GM19351 (cell line): Measurements from ENCODE around the gene OBP2B.
"Not testable (repeated sequence)": the region's sequence is repeated elsewhere in the genome, so short reads cannot be mapped to it uniquely, and the experiment has no call there.

ENCODE experiments used
- ATAC-seq: cut with Tn5 transposase; IDR thresholded peaks from one replicate; pipeline ENCODE4 v1.9.1; 2021; ENCODE audit warnings: mild to moderate bottlenecking, moderate library complexity; ENCODE audit not compliant: unreplicated experiment

OBP2B gene

DNA sequence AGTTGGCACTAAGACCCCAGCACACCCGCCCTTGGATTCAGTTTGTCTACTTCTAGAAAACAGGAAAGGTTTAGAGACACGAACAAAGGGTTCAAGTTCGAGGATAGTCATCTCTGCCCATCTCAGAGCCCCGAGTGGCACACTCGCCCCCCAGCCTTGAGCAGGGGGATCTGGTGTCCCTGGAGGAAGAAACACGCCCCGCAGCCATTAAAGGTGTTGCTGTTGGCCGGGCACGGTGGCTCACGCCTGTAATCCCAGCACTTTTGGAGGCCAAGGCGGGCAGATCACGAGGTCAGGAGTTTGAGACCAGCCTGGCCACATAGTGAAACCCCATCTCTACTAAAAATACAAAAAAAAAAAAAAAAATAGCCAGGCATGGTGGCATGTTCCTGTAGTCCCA is 39.4 kb downstream of the OBP2B start:
- not testable (repeated sequence) for ATAC-seq

DNA sequence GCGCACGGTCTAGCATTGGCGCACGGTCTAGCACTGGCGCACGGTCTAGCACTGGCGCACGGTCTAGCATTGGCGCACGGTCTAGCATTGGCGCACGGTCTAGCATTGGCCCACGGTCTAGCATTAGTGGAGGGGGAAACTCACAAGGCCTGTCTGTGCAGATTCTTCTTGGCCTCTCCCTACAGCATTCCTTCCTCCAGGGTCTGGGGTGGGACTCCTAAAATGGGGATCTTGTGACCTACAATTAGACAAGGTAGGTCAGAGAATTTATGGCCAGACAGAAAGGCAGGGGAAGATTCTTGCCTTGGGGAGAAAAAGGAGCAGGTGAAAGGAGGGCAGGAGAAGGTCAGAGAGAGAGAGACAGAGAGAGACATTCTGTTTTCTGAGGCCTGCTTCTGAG is 39.9 kb downstream of the OBP2B start:
- ATAC-seq = no peak

DNA sequence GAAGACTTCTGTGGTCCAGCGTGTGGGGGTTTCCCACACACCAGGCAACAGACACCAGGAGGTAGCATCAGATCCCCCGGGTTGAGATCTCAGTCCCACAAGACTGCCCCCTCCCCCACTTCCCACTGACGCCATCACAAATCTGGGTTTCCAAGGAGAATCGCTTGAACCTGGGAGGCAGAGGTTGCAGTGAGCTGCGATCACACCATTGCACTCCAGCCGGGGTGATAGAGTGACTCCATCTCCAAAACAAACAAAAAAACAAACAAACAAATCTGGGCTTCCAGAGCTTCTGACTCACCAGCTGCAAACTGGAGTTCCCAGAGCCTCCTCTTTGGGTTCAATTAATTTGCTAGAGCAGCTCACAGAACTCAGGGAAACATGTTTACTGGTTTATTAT is 40.6 kb downstream of the OBP2B start:
- ATAC-seq = no peak

DNA sequence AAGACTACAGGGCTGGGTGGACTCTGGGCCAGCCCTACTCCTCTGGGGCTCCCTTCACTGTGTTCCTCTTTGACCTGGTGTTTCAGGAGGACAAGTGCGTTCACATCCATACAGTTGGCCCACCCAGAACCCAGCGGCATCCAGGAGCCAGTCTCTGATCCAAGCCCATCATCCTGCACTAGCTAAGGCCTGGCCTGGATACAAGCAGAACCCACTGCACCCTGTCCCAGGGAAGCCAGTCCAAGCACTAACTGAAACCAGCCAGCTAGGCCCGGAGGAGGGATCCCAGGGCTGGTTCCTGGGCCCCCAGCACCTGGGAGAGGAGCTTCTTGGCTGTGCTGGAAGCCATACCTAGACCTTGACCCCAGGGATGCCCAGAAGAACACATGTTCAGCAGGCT is 41.3 kb downstream of the OBP2B start:
- no peak for ATAC-seq

DNA sequence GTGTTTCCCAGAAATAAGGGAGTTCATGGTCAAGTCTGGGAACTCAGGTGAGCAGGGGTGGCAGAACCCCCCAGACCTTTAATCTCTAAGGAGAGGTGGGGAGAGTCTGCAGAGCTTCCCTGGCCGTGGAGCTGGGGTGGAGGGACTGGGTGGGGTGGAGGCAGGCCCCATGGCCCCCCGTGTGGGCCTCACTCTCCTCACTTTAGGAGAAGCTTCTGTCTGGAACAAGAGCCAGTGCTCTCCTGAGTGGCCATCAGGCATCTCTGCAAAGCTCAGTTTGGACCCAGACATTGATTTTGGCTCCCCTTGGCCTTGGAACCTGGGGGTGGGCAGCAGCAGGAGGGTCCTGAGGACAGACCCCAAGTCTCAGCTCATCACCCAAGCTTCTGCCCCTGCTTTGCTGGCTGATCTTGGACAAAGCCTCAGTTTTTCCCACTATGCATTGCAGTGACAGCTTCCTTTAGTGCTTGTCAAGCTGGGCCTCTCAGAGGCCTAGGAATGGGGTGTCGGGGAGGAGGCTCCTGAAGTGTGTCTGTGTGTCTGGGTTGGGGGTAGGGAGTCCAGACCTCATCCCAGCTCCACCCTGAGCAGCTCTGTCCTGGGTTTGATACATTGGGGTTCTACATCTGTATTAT is 41.8 kb downstream of the OBP2B start:
- ATAC-seq = no peak

DNA sequence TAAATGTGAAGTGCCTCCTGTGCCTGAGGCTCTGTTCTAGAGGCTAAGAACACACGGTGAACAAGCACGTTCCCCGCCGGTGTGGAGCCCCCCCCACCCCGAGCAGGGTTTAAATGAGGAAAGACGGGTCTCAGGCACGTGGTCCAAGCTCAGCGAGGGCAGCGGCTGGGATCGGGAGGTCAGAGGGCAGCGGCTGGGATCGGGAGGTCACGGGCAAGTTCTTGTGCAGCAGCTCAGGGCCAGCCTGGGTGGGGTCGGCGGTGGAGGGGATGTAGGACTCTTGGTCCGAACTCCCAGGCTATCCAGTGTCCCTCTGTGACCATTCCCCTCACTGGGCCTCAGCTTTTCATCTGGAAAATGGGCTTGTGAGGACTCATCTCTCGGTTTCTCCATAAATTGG is 42.7 kb downstream of the OBP2B start:
- no peak for ATAC-seq

DNA sequence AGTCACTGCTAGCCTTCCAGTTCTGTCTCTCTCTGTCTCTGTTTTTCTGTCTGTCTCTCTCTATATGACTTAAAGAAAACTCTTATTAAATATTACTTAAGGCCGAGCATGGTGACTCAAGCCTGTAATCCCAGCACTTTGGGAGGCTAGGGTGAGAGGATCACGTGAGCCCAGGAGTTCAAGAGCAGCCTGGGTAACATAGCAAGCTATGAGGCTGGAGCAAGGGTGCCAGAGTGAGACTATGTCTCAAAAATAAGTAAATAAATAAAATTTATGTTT is 43.7 kb downstream of the OBP2B start:
- no peak for ATAC-seq

DNA sequence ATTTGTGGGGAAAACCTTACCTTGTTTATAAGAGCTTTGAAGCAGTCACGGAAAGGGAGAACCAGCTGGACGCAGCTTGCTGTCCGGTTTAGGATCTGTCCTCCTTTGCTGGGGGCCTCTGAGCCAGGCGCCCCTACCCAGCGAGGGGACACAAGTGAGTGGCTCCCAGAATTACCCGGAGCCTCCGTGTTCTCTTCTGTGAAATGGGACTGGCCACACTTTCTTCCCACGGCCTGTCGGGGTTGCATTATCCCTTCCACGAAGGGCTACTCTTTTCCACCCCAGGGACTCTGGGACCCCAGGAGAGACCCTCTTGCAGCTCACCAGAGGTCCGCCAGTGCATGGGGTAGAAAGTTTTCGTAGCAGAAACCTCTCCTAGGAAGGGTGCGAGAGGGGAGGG is 44.9 kb downstream of the OBP2B start:
- ATAC-seq = no peak

DNA sequence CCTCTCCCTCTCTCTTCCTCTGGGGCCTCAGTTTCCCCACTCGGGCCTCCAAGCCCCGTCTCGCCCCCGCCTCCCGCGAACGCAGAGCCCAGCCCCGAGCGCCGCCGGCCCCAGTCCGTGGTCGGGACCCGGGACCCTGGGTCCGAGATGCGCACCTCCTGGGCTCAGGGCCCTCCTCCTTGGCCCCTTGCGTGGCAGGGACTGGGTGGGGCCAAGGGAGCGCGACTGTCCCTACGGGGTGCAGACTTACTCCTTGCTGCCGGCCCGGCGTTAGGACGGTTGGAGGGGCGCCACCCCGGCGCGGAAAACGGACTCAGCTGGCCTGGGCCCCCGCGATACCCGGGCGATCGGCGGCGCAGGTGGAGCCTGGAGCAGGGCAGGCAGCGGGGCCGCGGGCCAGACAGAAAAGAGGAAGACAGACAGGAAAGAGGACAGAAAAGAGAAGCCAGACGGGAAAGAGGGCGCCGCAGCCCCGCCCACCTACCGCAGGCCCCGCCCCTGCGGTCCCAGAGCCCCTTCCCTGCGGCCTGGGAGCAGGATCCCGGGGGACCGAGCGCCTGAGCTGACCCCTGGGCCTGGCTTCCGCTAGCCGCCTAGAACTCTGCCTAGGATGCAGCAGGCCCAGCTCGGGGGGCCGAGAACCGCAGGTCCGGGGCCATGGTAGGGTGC is 45.4 kb downstream of the OBP2B start, which contains the start of gene GBGT1:
Gene GBGT1 (minus strand): TSS at position 411 of the 669 bp plus-strand sequence. CDS start 1,502 bp downstream, outside the sequence.
- no peak for ATAC-seq

DNA sequence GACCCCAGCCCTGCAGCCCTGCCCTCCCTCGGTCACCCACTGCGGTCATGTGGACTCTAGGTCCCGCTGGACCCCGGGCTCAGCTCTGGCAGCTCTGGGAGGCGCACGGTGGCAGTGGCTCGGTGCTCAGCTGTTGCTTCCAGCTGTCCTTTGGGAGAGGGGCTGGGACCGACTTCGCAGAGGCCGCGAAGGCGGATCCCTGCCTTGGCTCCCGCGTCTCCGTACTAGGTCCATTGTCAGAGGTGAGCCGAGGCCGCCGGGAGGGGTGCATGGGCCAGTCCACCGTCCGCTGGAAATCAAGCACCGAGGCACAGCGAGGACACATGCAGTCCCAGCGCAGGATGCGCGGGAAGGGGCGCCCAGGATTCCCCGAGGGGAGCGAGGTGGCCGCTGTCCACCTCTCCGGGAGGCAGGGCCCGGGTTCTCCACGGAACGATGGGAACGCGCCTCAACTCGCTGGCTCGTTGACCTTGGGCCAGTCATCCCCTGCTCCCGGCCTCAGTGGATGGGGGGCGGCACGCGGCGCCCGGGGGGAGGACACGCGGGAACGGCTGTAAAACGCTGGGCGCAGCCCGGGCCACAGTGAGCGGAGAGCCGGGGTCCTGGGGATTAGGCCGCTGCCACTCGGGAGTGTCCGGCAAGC is 46.1 kb downstream of the OBP2B start:
- no peak for ATAC-seq

DNA sequence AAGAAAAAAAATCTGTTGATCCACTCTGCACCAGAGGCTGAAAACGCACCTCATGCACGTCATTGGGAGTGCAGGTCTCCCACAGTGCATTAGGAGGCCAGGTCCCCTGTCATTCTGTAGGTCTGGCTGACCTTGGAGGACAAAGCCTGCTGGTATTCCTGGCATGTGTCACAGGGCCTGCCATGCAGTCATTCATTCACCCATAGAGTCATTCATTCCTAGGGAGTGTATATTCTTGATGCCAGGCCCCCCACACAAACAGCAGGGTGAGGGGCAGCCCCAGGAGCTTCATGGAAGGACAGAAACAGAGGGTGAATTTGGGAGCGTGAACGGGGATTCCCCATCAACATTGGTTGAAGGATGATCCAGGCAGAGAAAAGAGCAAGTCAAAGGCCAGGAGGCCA is 47.5 kb downstream of the OBP2B start:
- ATAC-seq = no peak

DNA sequence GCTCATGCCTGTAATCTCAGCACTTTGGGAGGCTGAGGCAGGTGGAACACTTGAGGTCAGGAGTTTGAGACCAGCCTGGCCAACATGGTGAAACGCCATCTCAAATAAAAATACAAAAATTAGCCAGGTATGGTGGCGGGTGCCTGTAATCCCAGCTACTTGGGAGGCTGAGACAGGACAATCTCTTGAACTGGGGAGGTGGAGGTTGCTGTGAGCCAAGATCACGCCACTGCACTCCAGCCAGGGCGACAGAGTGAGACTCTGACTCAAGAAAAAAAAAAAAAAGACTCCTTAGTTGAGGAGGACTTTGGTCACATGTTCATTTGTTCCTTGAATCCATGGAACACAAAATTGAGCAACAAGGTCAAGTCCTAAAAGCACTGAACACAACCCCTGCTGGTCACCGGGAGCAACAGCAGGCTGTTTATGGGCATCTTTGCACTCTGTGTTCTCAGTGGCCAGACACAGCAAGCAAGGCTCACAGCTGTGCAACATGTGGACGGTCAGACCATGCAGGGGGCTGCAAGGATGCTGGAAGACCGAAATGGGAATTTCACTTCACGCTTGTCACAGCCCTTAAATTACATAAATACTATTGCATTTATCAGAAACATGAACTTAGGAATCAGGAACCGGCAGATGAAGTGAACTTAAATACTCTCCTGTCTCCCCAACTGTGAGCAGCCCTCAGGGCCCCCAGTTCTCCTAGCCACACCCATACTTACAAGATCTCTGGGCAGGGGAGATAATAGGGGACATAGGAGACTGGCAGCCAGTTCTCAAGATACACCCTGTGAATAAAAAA is 48.1 kb downstream of the OBP2B start:
- no peak for ATAC-seq

DNA sequence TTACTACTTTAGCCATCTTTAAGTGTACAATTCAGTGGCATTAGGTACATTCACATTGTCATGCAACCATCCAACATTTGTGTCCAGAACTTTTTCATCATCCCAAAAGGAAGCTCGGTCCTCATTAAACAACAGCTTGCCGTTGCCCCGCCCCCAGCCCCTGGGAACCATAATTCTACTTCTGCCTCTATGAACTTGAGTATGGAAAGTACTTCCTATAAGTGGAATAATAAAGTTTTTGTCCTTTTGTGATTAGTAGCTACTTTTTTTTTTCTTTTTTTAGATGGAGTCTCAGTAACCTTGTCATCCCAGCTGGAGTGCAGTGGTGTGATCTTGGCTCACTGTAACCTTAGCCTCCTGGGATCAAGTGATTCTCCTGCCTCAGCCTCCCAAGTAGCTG is 50.4 kb downstream of the OBP2B start:
- no peak for ATAC-seq
